Measurements from ENCODE around the gene SLCO2A1.

SLCO2A1 gene

GRCh38 chr3:134057006-134057653, 27.4 kb upstream of the SLCO2A1 start:
- H3K9me3 ChIP-seq (ENCODE audit: low read length): no peaks in the 10 kb centered on the region
- no peak overlapping the region for H2AFZ ChIP-seq (ENCODE audit: low read depth, low read length)
- no peaks in the 10 kb centered on the region for H3K36me3 ChIP-seq (ENCODE audit: insufficient read depth, low read length)

GRCh38 chr3:134056464-134056891, 26.8 kb upstream of the SLCO2A1 start:
- H3K36me3 ChIP-seq (ENCODE audit: insufficient read depth, low read length): no peaks in the 10 kb centered on the region
- H3K9me3 ChIP-seq (ENCODE audit: low read length): no peaks in the 10 kb centered on the region
- no peak overlapping the region for H2AFZ ChIP-seq (ENCODE audit: low read depth, low read length)
- H3K27me3 ChIP-seq (ENCODE audit: insufficient read depth, low read length): peaks cover 11% of the 10 kb centered on the region
- H3K4me3 ChIP-seq (ENCODE audit: low read length): no peak overlapping the region
- peaks cover 22% of the 10 kb centered on the region for H3K4me1 ChIP-seq (ENCODE audit: insufficient read depth, low read length)

More at GRCh38 chr3:134057006-134057653, 27.4 kb upstream of the SLCO2A1 start:
- Histone ChIP-seq H3K4me1 (ENCODE audit: insufficient read depth, low read length) (peaks cover 22% of the 10 kb centered on the region), H3K27me3 (ENCODE audit: insufficient read depth, low read length) (peaks cover 11% of the 10 kb centered on the region), H3K4me3 (ENCODE audit: low read length) (no peak overlapping the region)

GRCh38 chr3:134055661-134056060, 25.9 kb upstream of the SLCO2A1 start:
- H2AFZ ChIP-seq (ENCODE audit: low read depth, low read length): no peak overlapping the region
- no peak overlapping the region for H3K4me3 ChIP-seq (ENCODE audit: low read length)
- peaks cover 14% of the 10 kb centered on the region for H3K4me1 ChIP-seq (ENCODE audit: insufficient read depth, low read length)
- peaks cover 11% of the 10 kb centered on the region for H3K27me3 ChIP-seq (ENCODE audit: insufficient read depth, low read length)
- H3K36me3 ChIP-seq (ENCODE audit: insufficient read depth, low read length): no peaks in the 10 kb centered on the region
- H3K9me3 ChIP-seq (ENCODE audit: low read length): no peaks in the 10 kb centered on the region

- peaks cover 6% of the 10 kb centered on the region for H3K4me1 ChIP-seq (ENCODE audit: insufficient read depth, low read length)
- H3K4me3 ChIP-seq (ENCODE audit: low read length): no peak overlapping the region
- H3K36me3 ChIP-seq (ENCODE audit: insufficient read depth, low read length): no peaks in the 10 kb centered on the region
- no peak overlapping the region for H2AFZ ChIP-seq (ENCODE audit: low read depth, low read length)
- no peaks in the 10 kb centered on the region for H3K9me3 ChIP-seq (ENCODE audit: low read length)
- peaks cover 11% of the 10 kb centered on the region for H3K27me3 ChIP-seq (ENCODE audit: insufficient read depth, low read length)
Measured at GRCh38 chr3:134054881-134055280, 25.2 kb upstream of the SLCO2A1 start.

- Histone ChIP-seq H3K9me3 (ENCODE audit: low read length) (no peaks in the 10 kb centered on the region), H3K36me3 (ENCODE audit: insufficient read depth, low read length) (no peaks in the 10 kb centered on the region), H2AFZ (ENCODE audit: low read depth, low read length) (no peak overlapping the region), H3K27me3 (ENCODE audit: insufficient read depth, low read length) (peaks cover 11% of the 10 kb centered on the region), H3K4me1 (ENCODE audit: insufficient read depth, low read length) (peaks cover 4% of the 10 kb centered on the region), H3K4me3 (ENCODE audit: low read length) (no peak overlapping the region)
Measured at GRCh38 chr3:134054231-134054630, 24.5 kb upstream of the SLCO2A1 start.

- Histone ChIP-seq H3K9me3 (ENCODE audit: low read length) (no peaks in the 10 kb centered on the region), H3K27me3 (ENCODE audit: insufficient read depth, low read length) (peaks cover 5% of the 10 kb centered on the region), H2AFZ (ENCODE audit: low read depth, low read length) (no peak overlapping the region), H3K4me3 (ENCODE audit: low read length) (no peak overlapping the region), H3K4me1 (ENCODE audit: insufficient read depth, low read length) (peaks cover 4% of the 10 kb centered on the region), H3K36me3 (ENCODE audit: insufficient read depth, low read length) (no peaks in the 10 kb centered on the region)
Measured at GRCh38 chr3:134052370-134052769, 22.6 kb upstream of the SLCO2A1 start.

- no peak overlapping the region for H2AFZ ChIP-seq (ENCODE audit: low read depth, low read length)
- H3K4me1 ChIP-seq (ENCODE audit: insufficient read depth, low read length): no peaks in the 10 kb centered on the region
- no peaks in the 10 kb centered on the region for H3K36me3 ChIP-seq (ENCODE audit: insufficient read depth, low read length)
- no peaks in the 10 kb centered on the region for H3K27me3 ChIP-seq (ENCODE audit: insufficient read depth, low read length)
- no peak overlapping the region for H3K4me3 ChIP-seq (ENCODE audit: low read length)
- peaks cover 2% of the 10 kb centered on the region for H3K9me3 ChIP-seq (ENCODE audit: low read length)
Measured at GRCh38 chr3:134049676-134050075, 20.0 kb upstream of the SLCO2A1 start.

GRCh38 chr3:134048278-134048996, 18.7 kb upstream of the SLCO2A1 start:
- Histone ChIP-seq H3K36me3 (ENCODE audit: insufficient read depth, low read length) (no peaks in the 10 kb centered on the region), H3K4me3 (ENCODE audit: low read length) (no peak overlapping the region), H3K4me1 (ENCODE audit: insufficient read depth, low read length) (no peaks in the 10 kb centered on the region), H3K9me3 (ENCODE audit: low read length) (peaks cover 2% of the 10 kb centered on the region), H3K27me3 (ENCODE audit: insufficient read depth, low read length) (no peaks in the 10 kb centered on the region), H2AFZ (ENCODE audit: low read depth, low read length) (no peak overlapping the region)

GRCh38 chr3:134044459-134044858, 14.7 kb upstream of the SLCO2A1 start:
- no peak overlapping the region for H3K4me3 ChIP-seq (ENCODE audit: low read length)
- no peaks in the 10 kb centered on the region for H3K4me1 ChIP-seq (ENCODE audit: insufficient read depth, low read length)
- no peaks in the 10 kb centered on the region for H3K36me3 ChIP-seq (ENCODE audit: insufficient read depth, low read length)
- H3K9me3 ChIP-seq (ENCODE audit: low read length): peaks cover 2% of the 10 kb centered on the region
- H2AFZ ChIP-seq (ENCODE audit: low read depth, low read length): no peak overlapping the region
- no peaks in the 10 kb centered on the region for H3K27me3 ChIP-seq (ENCODE audit: insufficient read depth, low read length)

- Histone ChIP-seq H3K4me1 (ENCODE audit: insufficient read depth, low read length) (no peaks in the 10 kb centered on the region), H2AFZ (ENCODE audit: low read depth, low read length) (no peak overlapping the region), H3K4me3 (ENCODE audit: low read length) (no peak overlapping the region), H3K36me3 (ENCODE audit: insufficient read depth, low read length) (no peaks in the 10 kb centered on the region), H3K27me3 (ENCODE audit: insufficient read depth, low read length) (no peaks in the 10 kb centered on the region), H3K9me3 (ENCODE audit: low read length) (no peaks in the 10 kb centered on the region)
Measured at GRCh38 chr3:134040066-134040465, 10.3 kb upstream of the SLCO2A1 start.

- no peaks in the 10 kb centered on the region for H3K4me1 ChIP-seq (ENCODE audit: insufficient read depth, low read length)
- no peak overlapping the region for H3K4me3 ChIP-seq (ENCODE audit: low read length)
- no peaks in the 10 kb centered on the region for H3K27me3 ChIP-seq (ENCODE audit: insufficient read depth, low read length)
- H3K9me3 ChIP-seq (ENCODE audit: low read length): no peaks in the 10 kb centered on the region
- H2AFZ ChIP-seq (ENCODE audit: low read depth, low read length): no peak overlapping the region
- no peaks in the 10 kb centered on the region for H3K36me3 ChIP-seq (ENCODE audit: insufficient read depth, low read length)
Measured at GRCh38 chr3:134039161-134039862, 9.6 kb upstream of the SLCO2A1 start.

- Histone ChIP-seq H2AFZ (ENCODE audit: low read depth, low read length) (no peak overlapping the region), H3K27me3 (ENCODE audit: insufficient read depth, low read length) (peaks cover 4% of the 10 kb centered on the region), H3K4me3 (ENCODE audit: low read length) (no peak overlapping the region), H3K36me3 (ENCODE audit: insufficient read depth, low read length) (no peaks in the 10 kb centered on the region), H3K4me1 (ENCODE audit: insufficient read depth, low read length) (no peaks in the 10 kb centered on the region), H3K9me3 (ENCODE audit: low read length) (no peaks in the 10 kb centered on the region)
Measured at GRCh38 chr3:134038716-134039115, 9.0 kb upstream of the SLCO2A1 start.

- Histone ChIP-seq H3K36me3 (ENCODE audit: insufficient read depth, low read length) (no peaks in the 10 kb centered on the region), H3K4me1 (ENCODE audit: insufficient read depth, low read length) (no peaks in the 10 kb centered on the region), H2AFZ (ENCODE audit: low read depth, low read length) (no peak overlapping the region), H3K27me3 (ENCODE audit: insufficient read depth, low read length) (peaks cover 4% of the 10 kb centered on the region), H3K9me3 (ENCODE audit: low read length) (no peaks in the 10 kb centered on the region), H3K4me3 (ENCODE audit: low read length) (no peak overlapping the region)
Measured at GRCh38 chr3:134038071-134038491, 8.4 kb upstream of the SLCO2A1 start.
